GM19238 (cell line): ENCODE results near the gene C2CD2.
A peak's percentile ranks its signal among the peaks of the same experiment; 100 is the strongest.

ENCODE experiments used
- DNase-seq: peaks from one replicate; pipeline ENCODE4 v3.0.0; 2011; ENCODE audit warnings: low spot score; ENCODE audit not compliant: insufficient read length

Gene C2CD2

GRCh38 chr21:41868062-41868710, 85.6 kb downstream of the C2CD2 start:
- DNase-seq: peak; percentile 54

GRCh38 chr21:41867313-41867712, 86.5 kb downstream of the C2CD2 start:
- DNase-seq: no peak

GRCh38 chr21:41866274-41866809, 87.5 kb downstream of the C2CD2 start:
- no peak for DNase-seq

- peak; percentile 48 for DNase-seq
These were observed 88.6 kb downstream of the C2CD2 start for GRCh38 chr21:41865002-41865777.

- no peak for DNase-seq
These were observed 89.4 kb downstream of the C2CD2 start for GRCh38 chr21:41864311-41865001.

DNA sequence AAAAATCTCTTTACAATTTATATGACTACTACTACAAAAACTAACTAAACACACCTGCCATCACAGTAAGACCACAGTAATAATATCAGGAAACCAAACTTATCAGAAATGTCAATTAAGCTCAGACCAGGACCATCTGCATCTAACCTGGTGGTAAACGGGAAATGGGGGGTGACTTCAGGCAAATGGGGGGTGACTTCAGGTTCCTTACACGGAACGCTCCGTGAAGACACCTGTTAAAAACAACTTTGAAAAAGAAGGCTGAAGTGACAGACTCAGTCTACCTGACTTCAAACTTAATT, 90.4 kb downstream of the C2CD2 start:
- no peak for DNase-seq

- no peak for DNase-seq
These were observed 91.8 kb downstream of the C2CD2 start for GRCh38 chr21:41861987-41862386.

DNA sequence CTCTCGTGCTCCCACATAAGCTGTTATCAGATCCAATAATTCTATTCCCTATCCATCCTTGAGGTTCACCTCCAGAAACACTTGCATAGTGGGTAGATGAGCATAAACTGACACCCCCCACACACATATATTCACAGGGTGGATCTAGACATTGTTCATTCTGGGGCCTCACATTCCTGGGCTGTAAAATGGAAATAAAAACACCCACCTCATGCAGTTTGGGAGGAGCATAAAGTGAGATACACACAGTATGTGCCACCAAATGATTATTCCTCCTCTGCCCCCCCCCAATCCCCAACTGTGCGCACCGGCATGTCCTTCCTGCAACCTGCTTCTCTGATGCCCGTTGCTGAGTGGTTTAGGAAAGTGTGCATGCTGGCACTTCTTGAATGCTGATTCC, 92.6 kb downstream of the C2CD2 start:
- no peak for DNase-seq

DNA sequence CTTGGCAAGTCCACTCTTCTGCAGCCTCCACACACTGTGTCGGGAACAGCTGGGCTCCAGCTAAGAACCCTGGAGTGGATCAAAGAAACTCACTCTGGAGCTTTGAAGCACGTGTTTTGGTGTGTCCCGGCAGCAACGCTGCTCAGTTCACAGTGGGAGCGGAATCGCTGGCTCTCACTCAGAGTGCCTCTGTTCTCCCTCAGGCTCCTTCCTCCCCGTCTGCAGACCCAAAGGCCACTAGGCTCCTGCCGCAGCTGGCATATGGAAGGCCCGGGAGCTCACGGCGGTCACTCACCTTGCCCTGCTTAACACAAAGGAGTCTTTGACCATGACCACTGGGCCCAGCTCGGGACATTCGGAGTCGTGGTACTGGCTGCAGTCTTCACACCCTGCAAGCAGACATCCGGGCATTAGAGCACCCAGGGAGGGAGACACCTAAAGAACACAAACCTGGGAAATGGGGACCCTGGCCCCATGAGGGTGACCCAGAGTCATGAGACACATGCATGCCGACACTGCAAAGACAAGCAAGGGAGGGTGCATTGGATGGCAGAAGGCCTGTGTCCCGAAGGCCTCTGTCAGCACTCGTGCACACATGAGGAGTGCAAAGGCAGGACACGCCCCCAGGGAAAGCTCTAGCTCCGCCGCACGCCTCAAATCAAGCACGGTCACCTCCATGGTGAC, 94.4 kb downstream of the C2CD2 start:
- no peak for DNase-seq

- DNase-seq: no peak
These were observed 95.1 kb downstream of the C2CD2 start for GRCh38 chr21:41858466-41859296.

DNA sequence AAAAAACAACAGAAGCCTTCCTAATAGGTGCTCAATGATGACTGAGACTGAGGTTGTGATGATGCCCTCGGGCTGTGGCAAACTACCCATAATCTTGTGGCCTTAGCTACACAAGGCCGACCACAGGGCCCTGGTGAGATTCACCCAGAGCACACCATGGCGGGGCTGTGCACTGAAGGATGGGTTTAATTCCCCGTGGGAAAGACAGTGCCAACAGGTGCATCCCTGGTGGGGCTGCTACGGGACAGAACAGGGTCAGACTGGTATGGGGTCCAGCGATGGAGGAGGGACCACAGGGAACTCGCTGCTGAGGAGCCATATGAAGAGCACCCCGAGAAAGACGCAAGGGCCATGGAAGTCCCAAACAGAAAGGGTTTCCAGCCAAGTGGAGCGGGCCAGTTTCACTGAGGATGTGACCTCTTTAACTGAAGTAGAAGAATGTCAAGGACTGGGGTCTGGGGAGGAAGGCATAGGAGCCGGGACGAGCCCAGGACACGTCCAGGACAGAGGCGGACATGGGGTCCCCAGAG, 96.0 kb downstream of the C2CD2 start:
- DNase-seq: no peak

DNA sequence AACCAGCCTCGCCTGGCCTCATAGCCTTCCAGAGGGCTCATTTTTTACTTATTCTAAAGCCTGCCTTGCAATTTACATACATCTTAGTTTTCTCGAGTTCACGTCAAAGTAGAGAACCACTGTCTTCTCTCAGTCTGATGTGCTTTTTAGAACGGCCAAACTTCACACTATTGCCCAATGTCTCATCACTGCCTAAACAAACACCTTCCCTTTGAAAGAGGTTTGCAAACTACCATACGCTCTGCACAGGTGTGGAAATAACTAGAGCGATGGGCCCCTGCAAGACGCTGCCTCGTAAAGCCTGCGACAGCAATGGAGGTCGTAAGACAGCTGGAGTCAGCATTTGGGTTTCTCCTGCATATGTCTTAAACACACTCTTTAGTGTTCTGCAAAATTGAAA, 97.2 kb downstream of the C2CD2 start:
- DNase-seq: no peak

GRCh38 chr21:41854426-41854995, 99.3 kb downstream of the C2CD2 start:
- DNase-seq: no peak

DNA sequence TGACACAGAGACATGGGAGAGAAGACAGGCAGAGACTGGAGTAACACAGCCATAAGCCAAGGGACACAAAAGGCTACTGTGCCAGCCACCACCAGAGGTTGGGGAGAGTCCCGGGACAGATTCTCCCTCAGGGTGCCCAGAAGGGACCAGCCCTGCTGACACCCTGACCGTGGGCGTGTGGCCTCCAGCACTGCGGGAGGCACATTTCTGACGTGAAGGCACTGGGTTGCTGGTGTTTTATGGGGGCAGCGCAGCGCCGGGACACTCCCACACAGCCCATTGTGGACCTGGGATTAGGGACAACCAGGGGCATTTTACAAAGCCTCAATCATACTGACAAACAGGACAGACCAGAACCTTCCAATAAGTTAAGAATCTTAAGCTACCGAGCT, 100.9 kb downstream of the C2CD2 start:
- DNase-seq: no peak

GRCh38 chr21:41852151-41852928, 101.5 kb downstream of the C2CD2 start:
- DNase-seq: no peak

DNA sequence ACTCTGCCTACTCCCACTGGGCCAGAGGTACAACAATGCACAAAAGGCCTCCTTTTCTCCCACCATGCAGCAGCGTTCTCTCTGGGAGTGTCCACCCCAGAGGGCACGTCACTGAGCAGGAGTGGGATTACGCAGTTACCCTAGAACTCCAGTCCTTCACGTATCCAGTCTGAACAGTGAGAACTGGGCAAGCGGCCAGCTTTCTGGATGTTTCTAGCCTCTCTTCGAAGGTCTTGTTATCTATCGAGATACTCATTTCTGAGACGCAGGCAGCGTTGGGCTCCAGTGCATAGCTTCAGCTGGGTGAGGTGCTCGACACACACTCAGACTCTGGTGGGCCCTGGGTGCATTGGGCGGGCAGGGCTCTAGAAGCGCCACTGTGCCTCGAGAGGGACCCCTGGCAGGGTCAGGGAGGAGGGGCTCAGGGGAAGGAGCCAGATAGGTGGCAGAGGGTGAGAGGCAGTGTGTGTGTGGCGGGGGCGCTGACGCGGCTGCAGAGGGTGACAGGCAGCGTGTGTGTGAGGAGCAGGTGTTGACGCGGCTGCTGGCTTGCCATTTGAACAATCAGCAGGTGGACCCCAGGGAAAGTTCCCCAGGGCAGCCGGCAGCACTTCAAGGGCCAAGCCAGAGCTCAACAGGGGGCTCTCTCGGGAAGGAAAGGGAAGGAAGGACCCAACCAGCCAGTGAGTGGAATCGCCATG, 102.6 kb downstream of the C2CD2 start:
- no peak for DNase-seq

DNA sequence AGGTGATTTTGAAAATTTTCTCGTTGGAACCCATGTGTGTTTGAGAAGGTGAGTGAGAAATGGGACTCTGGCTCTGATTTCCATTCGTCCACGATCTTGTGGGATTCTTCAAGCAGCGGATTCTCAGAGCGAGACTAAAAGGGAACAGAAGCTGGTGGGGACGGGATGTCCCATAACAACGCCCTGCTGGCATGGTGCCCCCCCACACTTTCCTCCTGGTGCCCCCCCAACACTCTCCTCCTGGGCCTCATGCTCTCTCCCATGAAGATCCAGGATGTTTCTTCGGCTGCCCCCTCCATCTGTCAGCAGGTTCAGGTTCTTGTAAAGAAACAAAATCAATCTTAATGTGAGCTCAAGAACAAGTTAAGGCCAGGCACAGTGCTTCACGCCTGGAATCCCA, 103.7 kb downstream of the C2CD2 start:
- DNase-seq: no peak

- no peak for DNase-seq
These were observed 104.7 kb downstream of the C2CD2 start for GRCh38 chr21:41848958-41849580.

GRCh38 chr21:41848533-41848932, 105.3 kb downstream of the C2CD2 start:
- DNase-seq: no peak
